SJCRH30 (cell line): ENCODE measurements around the gene TREH. TPM values are rescaled to one million over a fixed set of nuclear protein-coding genes. Genes with fewer than 3 reads are reported as not detected.
A peak's percentile ranks its signal among the peaks of the same experiment; 100 is the strongest.

Experiments
- DNase-seq, 2 experiments: peaks; one replicate each; pipeline ENCODE4 v3.0.0-alpha.2; 2015 to 2020
- H3K27ac ChIP-seq: fragments of 250-450 bp; sonication (Bioruptor Pico); 2 replicates; pipeline ENCODE4 v1.5.1; 2020; ENCODE audit warnings: mild to moderate bottlenecking, moderate library complexity
- H3K27me3 ChIP-seq: fragments of 250-450 bp; sonication (Bioruptor Pico); 2 replicates; pipeline ENCODE4 v1.5.1; 2020; ENCODE audit warnings: mild to moderate bottlenecking, moderate library complexity
- H3K36me3 ChIP-seq: fragments of 250-450 bp; sonication (Bioruptor Pico); 2 replicates; pipeline ENCODE4 v1.5.1; 2020; ENCODE audit warnings: mild to moderate bottlenecking, moderate library complexity
- H3K4me1 ChIP-seq: fragments of 250-450 bp; sonication (Bioruptor Pico); 2 replicates; pipeline ENCODE4 v1.5.1; 2020; ENCODE audit warnings: mild to moderate bottlenecking, moderate library complexity
- H3K4me3 ChIP-seq: fragments of 250-450 bp; sonication (Bioruptor Pico); 2 replicates; pipeline ENCODE4 v1.5.1; 2020; ENCODE audit warnings: mild to moderate bottlenecking, moderate library complexity
- H3K9me3 ChIP-seq: fragments of 250-450 bp; sonication (Bioruptor Pico); replicated peaks from 2 replicates; pipeline ENCODE4 v1.5.1; 2020; ENCODE audit warnings: mild to moderate bottlenecking, moderate library complexity
- total RNA-seq: library from RNA; depleted of rRNA; stranded (reverse); fragments of >200 nt; shearing (Covaris generic); gene quantifications from 2 replicates; pipeline ENCODE4 v1.2.3, GENCODE V29; 2014

Gene TREH
- total RNA-seq, 1 experiment from 2014 or later, result not detected

DNA sequence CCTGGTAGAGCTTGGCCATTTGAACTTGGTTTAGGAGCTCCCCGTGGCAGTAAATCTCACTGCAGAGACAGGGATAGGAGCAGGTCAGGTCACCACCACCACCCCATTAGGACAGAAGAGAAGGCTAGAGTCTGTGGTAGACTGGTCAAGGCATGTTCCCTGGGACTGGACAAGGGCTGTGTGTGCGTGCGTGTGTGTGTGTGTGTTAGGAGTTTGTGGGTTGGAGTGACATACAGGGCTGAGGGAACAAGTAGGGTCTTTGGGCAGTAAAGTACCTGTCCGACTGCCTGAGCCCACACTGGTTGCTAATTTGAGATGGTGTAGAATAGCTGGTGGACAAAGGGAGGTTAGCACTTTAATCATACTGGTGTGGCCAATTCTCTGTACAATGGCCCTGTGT is 16.1 kb downstream of the TREH start:
- H3K36me3 ChIP-seq, result no peaks in the 10 kb centered on the region
- no peaks in the 10 kb centered on the region for H3K4me1 ChIP-seq
- no peak overlapping the region for H3K27ac ChIP-seq
- H3K4me3 ChIP-seq, result no peak overlapping the region
- H3K9me3 ChIP-seq, result no peaks in the 10 kb centered on the region
- H3K27me3 ChIP-seq, result no peaks in the 10 kb centered on the region
- DNase-seq, result no peak

DNA sequence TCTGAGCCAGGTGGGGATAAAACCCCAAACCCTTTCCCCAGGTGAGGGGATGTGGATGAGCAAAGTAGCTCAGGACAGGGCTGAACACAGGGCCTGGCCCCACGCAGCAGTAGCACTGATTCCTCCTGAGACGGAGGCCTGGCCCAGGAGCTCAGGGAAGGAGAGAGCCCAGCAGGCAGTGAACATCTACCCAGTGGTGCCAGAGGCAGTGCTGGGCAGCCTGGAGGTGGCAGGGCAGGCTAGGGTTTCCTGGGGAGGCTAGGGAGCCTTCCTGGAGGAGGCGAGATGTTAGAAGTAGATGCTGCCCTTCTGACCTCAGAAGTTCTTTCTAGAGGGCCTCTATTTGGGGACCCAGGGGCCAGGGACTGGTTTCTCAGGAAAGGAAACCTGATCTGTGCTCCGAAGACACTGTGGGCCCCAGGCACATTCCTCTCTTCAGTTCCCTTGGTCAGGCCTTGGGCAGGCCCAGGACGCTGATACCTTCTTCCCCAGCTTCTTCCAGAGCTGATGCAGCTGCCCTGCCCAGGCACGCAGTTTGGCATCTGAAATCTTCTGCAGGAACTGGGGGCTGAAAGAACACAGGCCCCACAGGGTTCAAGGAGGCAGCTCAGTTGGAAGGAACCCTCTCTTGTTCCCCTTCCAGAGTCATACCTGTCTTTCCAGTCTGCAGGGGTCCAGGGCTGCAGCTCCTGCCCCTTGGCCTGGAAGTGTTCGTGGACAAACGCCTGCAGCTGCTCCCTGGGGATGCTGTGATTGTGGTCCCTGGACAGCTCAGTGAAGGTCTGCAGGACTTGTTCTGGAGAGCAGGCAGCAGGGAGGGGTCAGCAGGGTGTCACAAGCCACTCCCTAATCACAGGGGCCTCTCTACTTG is 16.8 kb downstream of the TREH start:
- no peaks in the 10 kb centered on the region for H3K9me3 ChIP-seq
- H3K4me3 ChIP-seq, result no peak overlapping the region
- H3K36me3 ChIP-seq, result no peaks in the 10 kb centered on the region
- DNase-seq, result no peak
- no peak overlapping the region for H3K27ac ChIP-seq
- no peaks in the 10 kb centered on the region for H3K4me1 ChIP-seq
- H3K27me3 ChIP-seq, result no peaks in the 10 kb centered on the region

DNA sequence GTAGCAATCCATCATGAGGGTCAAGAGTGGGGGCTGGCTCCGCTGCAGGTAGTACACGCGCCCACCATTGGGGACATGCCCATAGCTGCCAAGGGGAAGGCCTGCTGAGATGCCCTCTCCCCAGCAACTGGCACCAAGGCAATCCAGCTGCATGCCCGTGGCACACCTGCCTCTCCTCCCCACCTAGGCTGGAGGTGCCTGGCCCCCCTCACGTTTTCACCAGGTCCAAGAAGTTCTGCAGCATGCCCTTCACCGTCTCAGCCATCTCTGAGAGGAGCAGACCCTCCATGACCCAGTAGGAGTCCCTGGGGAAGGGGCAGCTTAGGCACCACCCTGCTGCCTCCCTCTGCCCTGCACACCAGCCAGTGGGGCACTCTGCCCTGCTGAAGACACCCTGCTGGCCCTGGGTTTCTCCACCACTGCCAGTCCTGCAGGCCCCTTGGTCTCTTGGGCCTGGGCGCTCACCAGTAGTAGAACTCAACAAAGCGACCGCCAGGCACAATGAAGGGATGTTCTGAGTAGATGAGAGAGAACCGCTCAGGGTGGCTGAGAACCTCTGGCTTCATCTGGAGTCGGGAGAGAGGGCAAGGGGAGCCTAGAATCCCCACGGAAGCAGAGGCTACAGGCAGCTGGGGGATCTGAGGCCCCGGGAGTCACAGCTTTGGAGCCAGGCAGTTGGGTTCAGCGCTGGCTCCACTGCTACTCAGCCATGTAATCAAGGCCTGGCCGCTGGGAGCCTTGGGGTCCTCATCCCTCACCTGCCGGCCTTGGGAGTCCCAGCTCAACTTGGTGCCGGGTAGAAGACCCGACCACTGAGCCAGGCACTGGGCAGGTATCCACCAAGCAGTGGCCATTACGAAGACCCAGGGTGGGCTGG is 17.8 kb downstream of the TREH start:
- no peaks in the 10 kb centered on the region for H3K36me3 ChIP-seq
- H3K9me3 ChIP-seq, result no peaks in the 10 kb centered on the region
- no peaks in the 10 kb centered on the region for H3K27me3 ChIP-seq
- no peaks in the 10 kb centered on the region for H3K4me1 ChIP-seq
- H3K27ac ChIP-seq, result no peak overlapping the region
- H3K4me3 ChIP-seq, result no peak overlapping the region
- DNase-seq, result no peak

DNA sequence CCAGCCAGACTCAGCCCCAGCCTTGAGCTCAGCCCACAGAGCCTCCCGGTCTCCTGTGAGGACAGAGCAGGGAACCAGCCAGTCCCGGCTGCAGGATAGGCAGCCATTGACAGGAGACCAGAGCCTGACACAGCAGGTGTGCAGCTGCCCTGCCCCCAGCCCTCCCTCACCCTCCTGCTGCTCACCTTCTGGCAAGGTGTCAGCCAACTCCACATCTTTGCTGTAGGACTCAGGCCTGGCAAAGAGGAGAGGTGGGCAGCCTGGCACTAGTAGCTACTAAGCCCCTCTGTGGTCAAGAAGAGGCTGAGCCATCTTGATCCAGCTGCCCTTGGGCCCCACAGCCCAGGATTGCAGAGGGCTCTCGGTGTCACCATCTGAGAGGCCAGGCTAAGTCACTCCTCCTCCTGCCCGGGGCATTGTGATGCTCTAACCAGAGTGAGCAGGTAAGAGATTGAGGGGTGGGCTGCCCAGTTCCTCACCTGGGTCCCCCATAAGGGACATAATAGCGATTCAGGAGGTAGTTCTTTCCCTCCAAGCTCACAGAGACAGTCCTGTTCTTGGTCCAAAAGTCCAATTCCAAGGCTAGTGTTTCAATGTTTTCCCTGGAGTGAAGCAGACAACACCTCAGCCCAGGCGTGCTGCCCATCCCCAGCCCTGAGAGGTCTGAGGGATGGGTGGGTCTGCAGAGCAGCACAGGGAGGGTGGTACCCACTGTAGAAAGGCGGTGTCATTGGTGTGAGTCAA is 18.6 kb downstream of the TREH start:
- no peak overlapping the region for H3K27ac ChIP-seq
- DNase-seq, result no peak
- H3K27me3 ChIP-seq, result no peaks in the 10 kb centered on the region
- H3K36me3 ChIP-seq, result no peaks in the 10 kb centered on the region
- no peaks in the 10 kb centered on the region for H3K9me3 ChIP-seq
- no peak overlapping the region for H3K4me3 ChIP-seq
- H3K4me1 ChIP-seq, result no peaks in the 10 kb centered on the region

DNA sequence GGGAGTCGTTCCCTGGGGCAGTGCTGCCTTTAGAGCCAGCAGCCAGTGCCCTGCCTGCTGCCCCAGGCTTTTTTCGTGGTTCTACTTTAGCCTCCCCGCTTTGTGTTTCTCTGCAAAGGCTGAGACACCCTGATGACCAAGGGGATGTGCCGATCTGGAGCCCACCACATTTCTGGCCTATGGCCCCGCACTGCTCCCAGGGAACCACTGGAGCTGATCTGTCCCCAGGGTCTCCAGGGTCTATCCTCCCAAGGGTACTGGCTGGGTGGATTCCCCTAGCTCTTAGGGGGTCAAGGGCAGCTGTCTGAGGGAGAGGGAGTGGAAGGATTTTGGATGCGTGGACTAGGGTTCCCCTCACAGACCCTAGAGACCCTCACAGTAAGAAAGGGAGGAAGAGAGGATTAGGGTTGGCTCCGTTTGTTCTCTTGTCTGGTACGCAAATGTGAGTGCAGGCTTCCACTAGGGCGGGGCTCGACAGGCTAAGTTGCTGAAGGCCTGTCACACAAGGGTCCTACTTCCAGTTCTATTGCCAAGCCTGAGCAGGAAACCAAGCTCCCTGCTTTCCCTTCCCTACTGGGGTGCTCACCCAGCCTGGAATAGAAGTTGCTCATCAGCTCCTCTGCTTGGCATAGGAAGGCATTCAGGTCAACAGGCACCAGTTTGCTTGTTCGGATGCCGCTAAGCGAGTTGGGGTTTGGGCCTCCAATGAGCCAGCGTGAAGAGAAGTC is 19.3 kb downstream of the TREH start:
- H3K4me1 ChIP-seq, result no peaks in the 10 kb centered on the region
- no peak overlapping the region for H3K27ac ChIP-seq
- no peaks in the 10 kb centered on the region for H3K27me3 ChIP-seq
- no peaks in the 10 kb centered on the region for H3K36me3 ChIP-seq
- no peak overlapping the region for H3K4me3 ChIP-seq
- no peak for DNase-seq
- H3K9me3 ChIP-seq, result no peaks in the 10 kb centered on the region

DNA sequence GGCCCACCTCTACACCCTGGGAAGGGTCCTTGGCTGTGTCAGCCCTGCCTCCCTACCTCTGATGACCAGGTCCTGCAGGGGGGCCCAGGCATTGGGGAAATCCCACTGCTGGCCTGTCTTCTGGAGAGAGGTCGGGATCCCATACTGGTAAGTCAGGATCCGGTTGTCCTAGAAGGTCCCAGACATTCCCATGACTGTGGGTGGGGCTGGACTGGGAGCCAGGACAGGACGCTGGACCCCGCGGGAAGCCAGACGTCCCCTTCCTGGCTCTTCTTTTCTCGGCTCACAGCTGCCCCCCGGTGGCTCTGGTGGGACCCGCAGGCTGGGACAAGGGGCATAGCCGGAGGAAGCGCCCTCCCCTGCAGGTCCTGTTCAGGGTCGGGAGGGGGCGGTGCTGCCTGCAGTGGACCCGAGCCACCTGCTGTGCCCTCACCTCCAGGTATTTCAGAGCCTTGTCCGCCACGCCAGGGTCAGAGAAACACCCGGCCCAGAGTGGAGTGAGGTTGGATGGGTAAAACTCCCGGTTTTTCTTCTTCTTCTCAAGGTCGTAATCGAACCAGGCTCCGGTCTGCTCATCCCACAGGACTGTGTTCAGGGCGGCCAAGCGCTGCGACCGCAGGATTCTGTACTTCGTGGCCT is 20.0 kb downstream of the TREH start:
- Histone ChIP-seq H3K4me3 (no peak overlapping the region), H3K4me1 (no peaks in the 10 kb centered on the region), H3K36me3 (no peaks in the 10 kb centered on the region), H3K27me3 (no peaks in the 10 kb centered on the region), H3K27ac (no peak overlapping the region), H3K9me3 (no peaks in the 10 kb centered on the region)
- peak; percentile 86 to 87 for DNase-seq

DNA sequence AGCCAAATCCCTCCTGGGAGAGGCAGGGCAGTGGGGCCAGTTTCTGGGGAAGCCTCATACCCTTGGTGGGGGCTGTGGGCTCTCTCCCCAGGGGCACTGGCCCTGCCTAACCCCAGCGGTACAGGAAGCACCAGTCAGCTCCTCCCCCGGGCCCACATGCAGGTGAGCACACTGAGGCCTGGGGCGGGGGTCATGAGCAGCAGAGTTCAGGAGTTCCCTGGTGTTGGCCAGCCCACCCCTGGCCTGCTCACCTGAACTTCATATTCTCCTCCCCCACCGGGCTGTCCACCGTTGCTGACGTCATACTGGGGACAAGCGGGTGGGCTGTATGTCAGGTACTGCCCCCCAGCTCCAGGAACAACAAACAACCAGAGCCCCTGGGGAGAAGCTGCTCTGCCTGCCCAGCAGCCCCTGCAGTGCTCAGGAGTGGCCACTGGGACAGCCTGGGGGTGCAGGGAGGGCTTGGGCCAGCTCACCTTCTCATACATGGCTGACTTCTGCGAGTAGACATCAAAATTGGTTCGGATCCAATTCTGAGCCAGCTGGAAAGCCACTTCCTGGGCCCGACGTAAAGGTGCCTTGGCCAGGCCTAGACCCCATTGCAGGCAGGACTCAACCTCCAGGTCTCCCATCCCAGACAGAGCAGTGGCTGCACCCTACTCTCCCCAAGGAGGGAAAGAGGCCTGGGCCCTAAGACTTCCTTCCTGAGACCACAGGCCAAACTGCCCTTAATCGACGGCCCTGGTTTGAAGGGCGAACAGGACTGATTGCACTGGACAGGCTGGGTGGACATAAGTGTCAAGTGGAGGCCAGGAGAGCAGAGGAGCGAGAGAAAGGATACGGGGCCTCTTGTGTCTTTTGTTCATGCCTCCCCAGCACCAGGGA is 20.8 kb downstream of the TREH start:
- no peaks in the 10 kb centered on the region for H3K4me1 ChIP-seq
- no peaks in the 10 kb centered on the region for H3K27me3 ChIP-seq
- 0 out of 2 replicates have a peak, but pooled peaks cover under 1% of the 10 kb centered on the region for H3K36me3 ChIP-seq
- H3K9me3 ChIP-seq, result no peaks in the 10 kb centered on the region
- no peak overlapping the region for H3K27ac ChIP-seq
- H3K4me3 ChIP-seq, result no peak overlapping the region
- DNase-seq, result no peak

DNA sequence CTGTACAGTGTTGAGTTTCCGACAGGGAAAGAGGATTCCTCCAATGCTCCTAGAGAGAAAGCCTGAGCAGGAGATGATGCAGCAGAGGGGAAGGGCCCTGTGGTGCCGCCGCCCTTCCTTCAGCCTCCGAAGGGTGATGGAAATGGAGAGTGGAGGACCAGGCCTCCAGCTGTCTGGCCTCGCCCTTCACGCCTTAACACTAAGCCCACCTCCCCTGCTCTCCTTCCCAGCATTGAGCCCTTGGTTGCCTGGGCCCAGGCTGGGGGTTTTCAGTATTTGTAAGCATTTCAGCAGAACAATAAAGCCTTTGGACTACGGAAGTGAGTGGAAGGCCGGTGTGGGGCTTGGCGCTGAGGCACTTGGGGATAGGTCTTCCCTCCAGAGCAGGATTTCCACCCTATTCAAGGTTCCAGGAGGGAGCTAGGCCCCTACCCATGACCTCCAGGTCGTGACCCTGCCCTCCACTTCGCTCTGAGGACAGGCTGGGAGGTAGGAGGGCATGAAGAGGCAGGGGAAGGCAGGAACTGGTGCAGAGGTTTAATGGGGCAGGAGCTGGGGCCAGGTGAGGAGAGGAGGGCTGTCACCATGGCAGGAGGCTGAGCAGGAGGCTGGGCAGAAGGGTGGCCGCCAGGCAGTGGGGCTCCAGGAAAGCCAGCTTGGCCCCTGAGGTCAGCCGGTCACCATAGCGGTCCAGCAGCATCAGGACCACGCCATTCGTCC is 21.6 kb downstream of the TREH start:
- 0 out of 2 replicates have a peak, but pooled peaks cover 2% of the 10 kb centered on the region for H3K36me3 ChIP-seq
- H3K4me1 ChIP-seq, result no peaks in the 10 kb centered on the region
- no peaks in the 10 kb centered on the region for H3K27me3 ChIP-seq
- no peak overlapping the region for H3K27ac ChIP-seq
- H3K9me3 ChIP-seq, result no peaks in the 10 kb centered on the region
- no peak for DNase-seq
- no peak overlapping the region for H3K4me3 ChIP-seq

DNA sequence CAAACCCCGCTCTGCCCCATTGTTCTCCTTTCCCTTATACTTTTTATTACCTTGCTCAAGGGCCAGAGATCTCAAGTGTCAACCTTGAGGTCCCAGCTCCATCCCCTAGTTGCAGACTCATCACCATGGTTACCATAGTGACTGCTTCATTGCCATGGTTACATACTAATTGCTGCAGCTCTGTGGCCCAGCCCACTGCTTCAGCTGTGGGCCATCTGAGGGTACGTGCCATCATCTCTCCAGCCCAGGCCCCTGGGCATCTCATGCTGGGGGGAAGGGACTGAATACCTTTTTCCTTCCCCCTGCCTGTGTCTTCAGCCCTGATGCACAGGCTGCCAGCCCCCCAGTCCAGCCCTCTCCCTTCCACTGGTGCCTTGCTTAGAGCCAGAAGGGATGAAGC is 22.2 kb downstream of the TREH start:
- no peaks in the 10 kb centered on the region for H3K27me3 ChIP-seq
- DNase-seq, result no peak
- H3K9me3 ChIP-seq, result no peaks in the 10 kb centered on the region
- H3K36me3 ChIP-seq, result 0 out of 2 replicates have a peak, but pooled peaks cover 2% of the 10 kb centered on the region
- H3K4me3 ChIP-seq, result no peak overlapping the region
- no peak overlapping the region for H3K27ac ChIP-seq
- H3K4me1 ChIP-seq, result no peaks in the 10 kb centered on the region

DNA sequence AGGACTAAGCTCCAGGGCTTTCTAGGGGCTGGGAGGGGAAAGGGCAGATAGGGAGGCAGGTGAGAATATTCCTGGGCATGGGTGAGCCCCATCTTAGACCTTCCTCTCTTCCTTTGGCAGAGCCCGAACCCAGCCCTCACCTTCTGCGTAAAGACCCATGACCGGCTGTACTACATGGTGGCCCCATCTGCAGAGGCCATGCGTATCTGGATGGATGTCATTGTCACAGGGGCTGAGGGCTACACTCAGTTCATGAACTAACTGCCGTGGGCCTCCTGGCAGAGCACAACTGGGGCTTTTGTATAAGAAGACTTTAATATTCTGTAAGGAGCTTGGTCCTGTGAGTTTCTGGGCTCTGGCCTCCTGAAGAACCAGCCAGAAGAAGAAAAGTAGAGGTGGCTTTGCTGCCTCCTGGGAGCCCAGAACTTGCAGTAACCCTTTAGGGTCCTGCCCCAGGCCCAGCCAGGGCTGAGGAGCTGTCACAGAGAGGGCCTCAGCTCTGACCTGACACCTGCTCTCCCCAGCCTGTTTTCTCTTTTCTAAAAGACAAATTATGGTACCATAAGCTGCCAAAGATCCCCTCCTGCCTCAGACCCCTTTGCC is 22.8 kb downstream of the TREH start:
- Histone ChIP-seq H3K4me3 (no peak overlapping the region), H3K9me3 (no peaks in the 10 kb centered on the region), H3K4me1 (no peaks in the 10 kb centered on the region), H3K27me3 (no peaks in the 10 kb centered on the region), H3K36me3 (0 out of 2 replicates have a peak, but pooled peaks cover 2% of the 10 kb centered on the region), H3K27ac (no peak overlapping the region)
- DNase-seq, result no peak

DNA sequence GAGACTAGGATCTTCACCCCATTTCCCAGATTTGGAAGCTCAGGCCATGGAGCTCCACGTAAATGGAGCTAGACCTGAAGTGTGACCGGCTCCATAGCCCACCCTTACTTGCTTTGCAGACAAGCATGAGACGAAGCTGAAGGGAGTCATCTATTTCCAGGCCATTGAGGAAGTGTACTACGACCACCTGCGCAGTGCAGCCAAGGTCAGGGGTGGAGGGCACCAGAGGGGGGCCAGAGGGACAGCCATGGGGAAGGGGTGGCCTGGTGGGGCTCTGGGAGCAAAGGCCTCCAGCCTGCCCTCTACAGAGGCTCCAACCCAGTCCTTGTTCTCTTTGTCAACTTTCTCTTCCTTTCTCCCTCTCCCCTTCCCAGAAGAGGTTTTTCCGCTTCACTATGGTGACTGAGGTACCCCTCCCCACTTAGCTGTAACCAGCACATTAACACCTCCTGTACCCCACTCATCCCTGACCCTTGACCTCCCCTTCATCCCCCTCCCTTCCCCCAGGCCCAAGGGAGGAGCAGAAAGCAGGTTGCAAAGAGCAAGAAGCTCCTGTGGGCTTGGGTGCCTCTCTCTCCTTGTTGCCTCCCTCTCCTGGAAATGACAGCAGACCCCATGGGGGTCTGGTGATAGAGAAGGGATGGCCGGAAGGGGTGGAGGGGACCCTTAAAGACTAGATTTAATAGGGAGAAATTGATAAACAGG is 23.8 kb downstream of the TREH start:
- Histone ChIP-seq H3K27me3 (no peaks in the 10 kb centered on the region), H3K4me3 (no peak overlapping the region), H3K4me1 (no peaks in the 10 kb centered on the region), H3K27ac (no peak overlapping the region), H3K36me3 (0 out of 2 replicates have a peak, but pooled peaks cover 2% of the 10 kb centered on the region), H3K9me3 (no peaks in the 10 kb centered on the region)
- no peak for DNase-seq
